Caco-2 (cell line): Measurements from ENCODE around the gene KIF26B. TPM values are rescaled to one million over a fixed set of nuclear protein-coding genes. Genes with fewer than 3 reads are reported as not detected.

Experiments
- BruUV-seq: library from RNA; stranded (reverse); fragments of 400-500 nt; replicated peaks from 2 replicates; lab custom pipeline; 2021; lab: Mats Ljungman, UMichigan
- CTCF ChIA-PET: fragments of 300-600 bp; sonication (Branson Sonifier 250); formaldehyde crosslinking; loops from one replicate; lab custom pipeline; 2022; ENCODE audit warnings: antibody characterized with exemption; lab: Charles Lee
- POLR2A ChIA-PET: fragments of 300-600 bp; sonication (Branson Sonifier 250); formaldehyde crosslinking; loops from one replicate; lab custom pipeline; 2022; ENCODE audit warnings: antibody characterized with exemption; lab: Charles Lee
- DNase-seq, 2 experiments: peaks; one replicate each; pipeline versions ENCODE4 v3.0.0 to v3.0.0-alpha.2; 2020 to 2022
- H3K27me3 ChIP-seq: replicated peaks from 2 replicates; pipeline ENCODE4 v1.6.0; 2011; ENCODE audit warnings: low read length; ENCODE audit not compliant: control insufficient read depth, insufficient read depth
- H3K36me3 ChIP-seq: 2 replicates; pipeline ENCODE4 v1.5.1; 2011; ENCODE audit warnings: low read length; ENCODE audit not compliant: control insufficient read depth, insufficient read depth
- H3K4me1 ChIP-seq: fragments of 250-450 bp; sonication (Bioruptor Pico); 2 replicates; pipeline ENCODE4 v1.5.1; 2020; ENCODE audit warnings: mild to moderate bottlenecking
- H3K4me3 ChIP-seq: 2 replicates; pipeline ENCODE4 v1.5.1; 2011; ENCODE audit warnings: low read depth, mild to moderate bottlenecking, control low read depth, low read length
- H3K9me3 ChIP-seq: fragments of 250-450 bp; sonication (Bioruptor Pico); 2 replicates; pipeline ENCODE4 v1.5.1; 2020; ENCODE audit warnings: mild to moderate bottlenecking, moderate library complexity
- H3K27ac Mint-ChIP-seq: one replicate; pipeline ENCODE4 v1.8.0; 2022; ENCODE audit warnings: mixed read lengths; ENCODE audit not compliant: unreplicated experiment
- H3K27me3 Mint-ChIP-seq: one replicate; pipeline ENCODE4 v1.8.0; 2022; ENCODE audit warnings: mixed read lengths; ENCODE audit not compliant: insufficient read depth, unreplicated experiment
- H3K36me3 Mint-ChIP-seq: one replicate; pipeline ENCODE4 v1.8.0; 2022; ENCODE audit warnings: mild to moderate bottlenecking, mixed read lengths; ENCODE audit not compliant: insufficient read depth, unreplicated experiment
- H3K4me1 Mint-ChIP-seq: one replicate; pipeline ENCODE4 v1.8.0; 2022; ENCODE audit warnings: low read depth, mixed read lengths; ENCODE audit not compliant: unreplicated experiment
- H3K4me3 Mint-ChIP-seq: one replicate; pipeline ENCODE4 v1.8.0; 2022; ENCODE audit warnings: mild to moderate bottlenecking, moderate library complexity, mixed read lengths; ENCODE audit not compliant: unreplicated experiment
- H3K9me3 Mint-ChIP-seq: one replicate; pipeline ENCODE4 v1.8.0; 2022; ENCODE audit warnings: mixed read lengths; ENCODE audit not compliant: unreplicated experiment
- CTCF ChIP-seq, 2 experiments: fragments of 200-600 bp in 1 of 2; IDR thresholded peaks; 1 replicate in 1 of 2; 2 replicates in 1 of 2; pipeline versions ENCODE4 v1.5.1 to v1.8.0; 2011 to 2022; ENCODE audit warnings: antibody characterized with exemption in 1 of 2, control low read depth in 1 of 2, inconsistent platforms in 1 of 2, low read depth in 1 of 2, low read length in 1 of 2, mild to moderate bottlenecking in 1 of 2, moderate library complexity in 1 of 2; ENCODE audit not compliant: insufficient read depth in 1 of 2, severe bottlenecking in 1 of 2, unreplicated experiment in 1 of 2
- intact Hi-C: fragments of 100-400 bp; cut with micrococcal nuclease; formaldehyde crosslinking; loops from one replicate; pipeline ENCODE4 v1.10.0; 2022; ENCODE audit not compliant: unreplicated experiment
- total RNA-seq: library from RNA; stranded (reverse); gene quantifications from 2 replicates; pipeline ENCODE4 v1.2.3, GENCODE V29; 2022

KIF26B gene
- total RNA-seq, 1 experiment from 2014 or later: 4.9 TPM

- no peak for TF ChIP-seq CTCF (IDR thresholded peaks at IDR 0.05; ENCODE audit: insufficient read depth in 1 of 2, low read depth in 1 of 2, low read length in 1 of 2, severe bottlenecking in 1 of 2, unreplicated experiment in 1 of 2)
- DNase-seq: no peak
- H3K27ac Mint-ChIP-seq: no peak overlapping the region
- H3K4me1 Mint-ChIP-seq: no peaks in the 10 kb centered on the region
- 0 out of 2 replicates have a peak, but pooled peaks cover 3% of the 10 kb centered on the region for H3K9me3 ChIP-seq
- no peaks in the 10 kb centered on the region for H3K36me3 Mint-ChIP-seq
- ChIA-PET CTCF (no interaction called here), POLR2A (no interaction called here)
- no TSS peak for BruUV-seq
- intact Hi-C loops: no loop called here
- H3K4me3 ChIP-seq: no peak overlapping the region
- no peaks in the 10 kb centered on the region for H3K36me3 ChIP-seq
- H3K27me3 ChIP-seq: no peaks in the 10 kb centered on the region
- no peaks in the 10 kb centered on the region for H3K4me1 ChIP-seq
- H3K9me3 Mint-ChIP-seq: peaks cover 9% of the 10 kb centered on the region
- H3K27me3 Mint-ChIP-seq: no peaks in the 10 kb centered on the region
- H3K4me3 Mint-ChIP-seq: no peak overlapping the region
Measured at GRCh38 chr1:245598524-245599305, 443.9 kb downstream of the KIF26B start.

GRCh38 chr1:245599371-245600174 lies 444.8 kb downstream of the KIF26B start:
- ChIA-PET CTCF (no interaction called here), POLR2A (no interaction called here)
- Mint-ChIP-seq H3K9me3 (peaks cover 9% of the 10 kb centered on the region), H3K27ac (no peak overlapping the region), H3K4me1 (no peaks in the 10 kb centered on the region), H3K36me3 (no peaks in the 10 kb centered on the region), H3K4me3 (no peak overlapping the region), H3K27me3 (no peaks in the 10 kb centered on the region)
- intact Hi-C loops: no loop called here
- no peak overlapping the region for H3K4me3 ChIP-seq
- no peaks in the 10 kb centered on the region for H3K4me1 ChIP-seq
- H3K27me3 ChIP-seq: no peaks in the 10 kb centered on the region
- no peak for DNase-seq
- BruUV-seq: no TSS peak
- no peak for TF ChIP-seq CTCF (IDR thresholded peaks at IDR 0.05; ENCODE audit: insufficient read depth in 1 of 2, low read depth in 1 of 2, low read length in 1 of 2, severe bottlenecking in 1 of 2, unreplicated experiment in 1 of 2)
- H3K36me3 ChIP-seq: no peaks in the 10 kb centered on the region
- H3K9me3 ChIP-seq: 0 out of 2 replicates have a peak, but pooled peaks cover 3% of the 10 kb centered on the region

- no peak for DNase-seq
- intact Hi-C loops: no loop called here
- no peak for TF ChIP-seq CTCF (IDR thresholded peaks at IDR 0.05; ENCODE audit: insufficient read depth in 1 of 2, low read depth in 1 of 2, low read length in 1 of 2, severe bottlenecking in 1 of 2, unreplicated experiment in 1 of 2)
- Histone ChIP-seq H3K4me3 (no peak overlapping the region), H3K4me1 (0 out of 2 replicates have a peak, but pooled peaks cover 5% of the 10 kb centered on the region), H3K36me3 (no peaks in the 10 kb centered on the region), H3K27me3 (no peaks in the 10 kb centered on the region), H3K9me3 (0 out of 2 replicates have a peak, but pooled peaks cover 3% of the 10 kb centered on the region)
- H3K9me3 Mint-ChIP-seq: peaks cover 9% of the 10 kb centered on the region
- H3K27ac Mint-ChIP-seq: no peak overlapping the region
- ChIA-PET POLR2A (no interaction called here), CTCF (no interaction called here)
- peaks cover 2% of the 10 kb centered on the region for H3K4me1 Mint-ChIP-seq
- no peaks in the 10 kb centered on the region for H3K36me3 Mint-ChIP-seq
- H3K4me3 Mint-ChIP-seq: no peak overlapping the region
- no peaks in the 10 kb centered on the region for H3K27me3 Mint-ChIP-seq
- BruUV-seq: no TSS peak
Measured at GRCh38 chr1:245600658-245601057, 445.9 kb downstream of the KIF26B start.
